Muscle of leg (tissue), 11 donors: ENCODE data around the gene RASA3. TPM values are rescaled to one million over a fixed set of nuclear protein-coding genes. Genes with fewer than 3 reads are reported as not detected.

Experiments
- DNase-seq: peaks from one replicate; pipeline ENCODE4 v3.0.0; 2013
- H3K27ac ChIP-seq: one replicate; pipeline ENCODE4 v1.5.1; 2013; ENCODE audit warnings: mild to moderate bottlenecking, low read length, control low read depth
- H3K27me3 ChIP-seq: one replicate; pipeline ENCODE4 v1.6.1; 2013; ENCODE audit warnings: low read length; ENCODE audit not compliant: control insufficient read depth, insufficient read depth
- H3K36me3 ChIP-seq: one replicate; pipeline ENCODE4 v1.6.1; 2013; ENCODE audit warnings: low read length; ENCODE audit not compliant: control insufficient read depth, insufficient read depth
- H3K4me1 ChIP-seq: one replicate; pipeline ENCODE4 v1.6.1; 2013; ENCODE audit warnings: low read length; ENCODE audit not compliant: control insufficient read depth, insufficient read depth
- H3K4me3 ChIP-seq: one replicate; pipeline ENCODE4 v1.5.1; 2013; ENCODE audit warnings: low read length, control low read depth
- H3K9me3 ChIP-seq: replicated peaks from 2 replicates; pipeline ENCODE4 v1.6.1; 2013; ENCODE audit warnings: low read depth, low read length; ENCODE audit not compliant: control insufficient read depth
- WGBS: methylation state at CpG from one replicate; pipeline ENCODE4 v1.1.5; 2013; ENCODE audit warnings: missing lambda C conversion rate; ENCODE audit not compliant: insufficient coverage; 5-methylcytosine and 5-hydroxymethylcytosine counted together
- polyA plus RNA-seq, 8 donors: library from polyadenylated mRNA; unstranded; fragments of 120-200 nt; gene quantifications; one replicate each; pipeline versions ENCODE4 v1.2.1 to v1.2.3, GENCODE V29; 2013; ENCODE audit warnings: inconsistent platforms in 1 of 8, low replicate concordance in 1 of 8; ENCODE audit not compliant: insufficient read length in 8 of 8, insufficient read depth in 1 of 8
- total RNA-seq: library from RNA; stranded (reverse); fragments of 120-200 nt; gene quantifications from one replicate; pipeline ENCODE4 v1.2.4, GENCODE V29; 2013

Gene RASA3
- total and polyA plus RNA-seq, 9 donors = 15.9 to 27.2 (median 21.6) TPM

GRCh38 chr13:114082849-114083645 is 49.4 kb downstream of the RASA3 start:
- no peaks in the 10 kb centered on the region for H3K27me3 ChIP-seq
- no peaks in the 10 kb centered on the region for H3K9me3 ChIP-seq
- H3K4me3 ChIP-seq = no peak overlapping the region
- H3K36me3 ChIP-seq = peaks cover 3% of the 10 kb centered on the region
- no peak overlapping the region for H3K27ac ChIP-seq
- peaks cover 30% of the 10 kb centered on the region for H3K4me1 ChIP-seq
- WGBS = 91% methylated on average over 7 of the region's 23 CpGs
- no peak for DNase-seq

DNA sequence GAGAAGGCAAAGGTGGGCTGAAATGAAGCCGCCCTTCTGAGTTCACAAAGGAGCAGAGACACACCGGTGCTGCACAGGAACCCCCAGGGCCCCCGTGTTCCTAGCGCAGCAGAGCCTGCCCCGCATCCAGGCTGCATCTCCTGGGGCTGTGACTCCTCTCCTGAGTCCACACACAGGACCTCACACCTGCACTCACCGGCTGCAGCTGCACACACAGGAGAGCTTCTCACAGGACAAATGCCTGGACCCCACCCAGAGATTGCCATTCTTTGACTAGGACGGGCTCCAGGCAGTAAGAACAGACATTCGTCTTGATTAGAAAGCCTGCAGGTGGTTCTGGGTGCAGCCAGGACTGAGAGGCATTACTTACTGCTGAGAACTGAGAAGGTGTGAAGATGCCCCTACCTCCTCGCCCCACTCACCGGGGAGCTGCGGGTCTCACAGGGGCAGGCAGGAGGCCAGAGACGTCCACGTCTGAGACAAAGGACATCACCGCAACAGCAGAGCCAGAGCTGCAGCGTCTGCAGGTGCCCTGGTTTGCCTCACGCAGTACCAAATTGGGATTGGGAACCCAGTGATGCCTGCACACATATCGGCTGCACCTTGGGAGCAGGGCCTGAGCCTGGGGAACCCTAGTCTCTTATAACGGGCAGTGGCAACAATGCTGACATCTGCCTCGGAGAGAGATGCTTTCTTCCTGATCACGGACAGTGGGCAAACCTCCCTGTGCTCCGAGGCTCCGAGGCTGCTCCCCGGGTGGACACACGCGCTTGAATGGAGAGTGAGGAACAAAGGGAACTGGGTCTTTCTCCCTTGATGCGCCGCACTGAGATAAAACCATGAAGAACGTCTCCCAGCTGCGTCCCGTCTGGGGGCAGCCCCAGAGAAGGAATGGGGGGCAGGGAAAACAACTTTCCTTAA is 50.4 kb downstream of the RASA3 start:
- peaks cover 40% of the 10 kb centered on the region for H3K4me1 ChIP-seq
- H3K4me3 ChIP-seq = no peak overlapping the region
- H3K27me3 ChIP-seq = no peaks in the 10 kb centered on the region
- DNase-seq = no peak
- H3K9me3 ChIP-seq = no peaks in the 10 kb centered on the region
- WGBS = 64% methylated on average over 29 of the region's 30 CpGs
- no peak overlapping the region for H3K27ac ChIP-seq
- H3K36me3 ChIP-seq = no peaks in the 10 kb centered on the region

GRCh38 chr13:114080739-114081561 is 51.5 kb downstream of the RASA3 start:
- Histone ChIP-seq H3K9me3 (no peaks in the 10 kb centered on the region), H3K4me1 (peaks cover 42% of the 10 kb centered on the region), H3K4me3 (no peak overlapping the region), H3K27ac (no peak overlapping the region), H3K27me3 (no peaks in the 10 kb centered on the region), H3K36me3 (peaks cover 8% of the 10 kb centered on the region)
- no peak for DNase-seq
- WGBS = 80% methylated on average over 34 of the region's 34 CpGs

DNA sequence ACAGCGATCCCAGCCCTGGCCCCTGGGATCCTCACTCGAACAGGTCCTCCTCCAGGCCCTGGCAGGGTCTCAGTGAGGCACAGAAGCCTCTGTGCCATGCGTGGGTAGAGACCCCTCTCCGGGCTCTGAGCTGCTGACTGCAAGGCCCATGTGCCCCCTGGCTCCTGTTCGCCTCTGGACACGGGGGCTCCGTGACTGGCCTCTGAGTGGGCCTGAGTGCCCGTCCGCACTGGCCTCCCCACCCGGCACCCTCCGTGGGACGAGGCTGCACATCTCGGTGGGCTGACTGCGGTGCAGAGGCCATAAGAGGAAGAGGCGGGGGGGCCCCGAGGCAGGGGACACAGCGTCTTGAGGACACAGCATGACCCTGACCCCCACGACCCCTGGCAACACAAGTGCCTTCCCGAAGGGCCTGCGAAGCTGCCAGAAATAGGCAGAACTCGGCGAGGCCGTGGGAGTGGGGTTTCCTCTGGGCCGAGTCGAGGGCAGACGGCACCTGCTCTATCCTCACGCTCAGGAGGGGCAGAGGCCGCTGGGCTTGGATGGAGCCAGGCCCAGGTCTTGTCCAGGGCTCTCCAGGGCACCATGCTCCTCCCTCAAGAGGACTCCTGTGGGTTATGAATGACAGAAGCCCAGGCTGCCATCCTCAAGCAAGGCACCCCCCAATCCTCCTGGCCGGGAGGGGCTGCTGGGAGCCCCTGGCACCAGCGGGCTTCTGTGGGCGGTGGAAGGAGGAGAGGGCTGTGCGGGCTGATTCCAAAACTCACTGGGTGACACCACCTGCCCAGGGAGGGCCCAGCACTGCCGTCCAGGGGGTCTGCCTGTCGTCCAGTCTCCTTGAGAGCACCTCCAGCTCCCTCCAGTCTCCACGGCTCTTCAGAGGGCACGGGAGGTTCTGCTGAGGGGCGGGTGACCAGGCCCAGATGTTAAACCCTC is 52.6 kb downstream of the RASA3 start:
- no peak for DNase-seq
- WGBS = 82% methylated on average over 31 of the region's 37 CpGs
- Histone ChIP-seq H3K27ac (no peak overlapping the region), H3K4me1 (peaks cover 45% of the 10 kb centered on the region), H3K4me3 (no peak overlapping the region), H3K27me3 (no peaks in the 10 kb centered on the region), H3K36me3 (peaks cover 12% of the 10 kb centered on the region), H3K9me3 (no peaks in the 10 kb centered on the region)

- H3K36me3 ChIP-seq = peaks cover 17% of the 10 kb centered on the region
- H3K4me1 ChIP-seq = peaks cover 55% of the 10 kb centered on the region
- H3K9me3 ChIP-seq = no peaks in the 10 kb centered on the region
- H3K27me3 ChIP-seq = no peaks in the 10 kb centered on the region
- no peak for DNase-seq
- no peak overlapping the region for H3K4me3 ChIP-seq
- H3K27ac ChIP-seq = peak overlapping the region; percentile 72
- 66% methylated on average over 34 of the region's 38 CpGs for WGBS
Observed at GRCh38 chr13:114078461-114079451, 53.7 kb downstream of the RASA3 start.

DNA sequence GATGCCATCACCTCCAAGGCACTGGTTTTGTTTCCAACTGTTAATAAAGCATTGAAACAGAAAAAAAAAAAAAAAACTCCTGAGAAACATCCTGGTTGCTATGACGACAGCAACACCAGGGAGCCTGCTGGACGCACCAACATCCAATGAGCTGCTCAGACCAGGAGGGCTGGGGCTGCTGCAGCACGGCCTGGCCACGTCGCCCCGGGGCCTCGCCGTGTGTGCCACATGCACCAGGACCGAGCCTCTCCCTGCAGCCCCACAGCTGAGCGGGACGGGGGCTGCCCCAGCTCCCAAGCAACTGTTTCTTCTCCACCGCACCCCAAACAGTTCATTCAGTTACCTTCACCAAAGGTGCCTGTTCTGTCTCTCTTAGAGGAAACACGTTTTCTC is 54.5 kb downstream of the RASA3 start:
- no peak overlapping the region for H3K4me3 ChIP-seq
- WGBS = 30% methylated on average over 8 of the region's 13 CpGs
- H3K27me3 ChIP-seq = no peaks in the 10 kb centered on the region
- H3K9me3 ChIP-seq = no peaks in the 10 kb centered on the region
- peak overlapping the region; percentile 72 for H3K27ac ChIP-seq
- peak; percentile 92 for DNase-seq
- H3K36me3 ChIP-seq = peaks cover 22% of the 10 kb centered on the region
- peaks cover 55% of the 10 kb centered on the region for H3K4me1 ChIP-seq

DNA sequence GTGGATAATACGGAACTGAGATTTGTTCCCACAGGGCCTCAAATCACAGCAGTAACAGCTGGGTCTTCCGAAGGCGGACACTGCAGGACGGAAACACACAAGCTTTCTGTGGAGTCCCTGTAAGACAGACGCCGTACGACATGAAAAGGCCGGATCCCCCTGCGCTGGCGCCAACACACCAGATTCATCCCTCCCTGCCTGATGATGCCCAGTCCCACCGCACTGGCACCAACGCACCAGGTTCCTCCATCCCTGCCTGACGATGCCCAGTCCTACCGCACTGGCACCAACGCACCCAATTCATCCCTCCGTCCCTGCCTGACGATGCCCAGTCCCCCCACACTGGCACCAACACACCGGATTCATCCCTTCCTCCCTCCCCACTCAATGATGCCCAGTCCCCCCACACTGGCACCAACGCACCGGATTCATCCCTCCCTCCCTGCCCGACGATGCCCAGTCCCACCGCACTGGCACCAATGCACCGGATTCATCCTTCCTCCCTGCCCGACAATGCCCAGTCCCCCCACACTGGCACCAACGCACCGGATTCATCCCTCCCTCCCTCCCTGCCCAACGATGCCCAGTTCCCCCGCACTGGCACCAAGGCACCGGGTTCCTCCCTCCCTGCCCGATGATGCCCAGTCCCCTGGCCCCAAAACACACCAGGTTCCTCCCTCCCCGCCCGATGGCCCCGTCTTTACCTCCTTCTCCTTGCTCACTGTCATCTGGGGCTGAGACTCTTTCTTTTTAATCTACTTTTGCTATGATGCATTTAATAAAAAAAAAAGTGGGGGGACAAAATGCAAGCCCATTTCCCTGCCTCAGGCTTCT is 55.1 kb downstream of the RASA3 start:
- no peaks in the 10 kb centered on the region for H3K27me3 ChIP-seq
- H3K36me3 ChIP-seq = peaks cover 28% of the 10 kb centered on the region
- peak overlapping the region; percentile 55 for H3K27ac ChIP-seq
- DNase-seq = no peak
- H3K9me3 ChIP-seq = no peaks in the 10 kb centered on the region
- peaks cover 55% of the 10 kb centered on the region for H3K4me1 ChIP-seq
- no peak overlapping the region for H3K4me3 ChIP-seq
- WGBS = 78% methylated on average over 23 of the region's 34 CpGs
